ENCODE measurements around the gene NRG2.

NRG2 gene

DNA sequence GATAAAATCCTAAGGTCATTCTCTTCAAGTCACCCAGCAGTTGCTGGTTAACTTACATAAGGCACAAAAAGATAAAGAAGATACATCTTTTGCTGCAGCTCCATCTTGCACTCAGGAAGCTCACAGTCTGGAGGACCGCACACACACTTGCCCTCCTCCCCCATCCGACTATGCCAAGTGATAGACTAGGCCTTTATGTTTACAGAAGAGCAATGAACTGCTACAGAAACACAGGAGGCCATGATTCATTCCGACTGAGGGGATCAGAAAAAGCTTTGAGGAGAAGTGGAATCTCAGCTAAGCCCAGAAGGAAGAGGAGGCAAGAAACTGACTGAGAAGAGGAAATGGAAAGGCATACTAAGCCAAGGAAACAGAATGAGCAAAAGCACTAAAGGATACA, 17.4 kb downstream of the NRG2 start:
- TF ChIP-seq TAF1 (IDR thresholded peaks at IDR 0.05; ENCODE audit: borderline replicate concordance, insufficient read depth, low read length) (no peak), SIN3A (IDR thresholded peaks at IDR 0.05; ENCODE audit: borderline replicate concordance, insufficient read depth, low read length) (no peak), POLR2AphosphoS5 (IDR thresholded peaks at IDR 0.05; ENCODE audit: low read depth, low read length) (no peak), FOXP2 (optimal IDR thresholded peaks at IDR 0.05; ENCODE audit: borderline replicate concordance, extremely low read depth, extremely low read length, insufficient read depth) (no peak), REST (IDR thresholded peaks at IDR 0.05; ENCODE audit: insufficient read depth in 1 of 2, low read depth in 2 of 2, low read length in 2 of 2) (no peak)

DNA sequence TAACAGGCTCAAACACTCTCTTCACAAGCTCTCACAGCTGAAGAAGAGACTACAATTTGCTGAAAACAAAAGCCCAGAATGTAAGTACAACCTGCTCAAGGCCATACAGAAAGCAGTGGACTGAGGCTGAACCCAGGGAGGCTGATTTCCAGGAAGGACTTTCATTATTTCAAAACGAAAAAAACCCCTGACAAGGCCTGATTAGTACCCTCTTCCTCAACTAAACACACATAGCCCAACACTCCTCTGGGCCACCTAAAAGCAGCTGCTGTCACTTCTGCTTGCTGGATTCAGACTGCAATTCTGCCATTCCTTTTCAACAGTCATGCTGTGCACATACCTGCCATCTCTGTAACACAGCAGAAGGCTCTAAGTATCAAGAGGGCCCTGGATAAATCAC, 18.2 kb downstream of the NRG2 start:
- no peak for TF ChIP-seq POLR2AphosphoS5 (IDR thresholded peaks at IDR 0.05; ENCODE audit: low read depth, low read length)
- TF ChIP-seq FOXP2 (optimal IDR thresholded peaks at IDR 0.05; ENCODE audit: borderline replicate concordance, extremely low read depth, extremely low read length, insufficient read depth): no peak
- TF ChIP-seq REST (IDR thresholded peaks at IDR 0.05; ENCODE audit: insufficient read depth in 1 of 2, low read depth in 2 of 2, low read length in 2 of 2): no peak
- TF ChIP-seq SIN3A (IDR thresholded peaks at IDR 0.05; ENCODE audit: borderline replicate concordance, insufficient read depth, low read length): no peak
- TF ChIP-seq TAF1 (IDR thresholded peaks at IDR 0.05; ENCODE audit: borderline replicate concordance, insufficient read depth, low read length): no peak

DNA sequence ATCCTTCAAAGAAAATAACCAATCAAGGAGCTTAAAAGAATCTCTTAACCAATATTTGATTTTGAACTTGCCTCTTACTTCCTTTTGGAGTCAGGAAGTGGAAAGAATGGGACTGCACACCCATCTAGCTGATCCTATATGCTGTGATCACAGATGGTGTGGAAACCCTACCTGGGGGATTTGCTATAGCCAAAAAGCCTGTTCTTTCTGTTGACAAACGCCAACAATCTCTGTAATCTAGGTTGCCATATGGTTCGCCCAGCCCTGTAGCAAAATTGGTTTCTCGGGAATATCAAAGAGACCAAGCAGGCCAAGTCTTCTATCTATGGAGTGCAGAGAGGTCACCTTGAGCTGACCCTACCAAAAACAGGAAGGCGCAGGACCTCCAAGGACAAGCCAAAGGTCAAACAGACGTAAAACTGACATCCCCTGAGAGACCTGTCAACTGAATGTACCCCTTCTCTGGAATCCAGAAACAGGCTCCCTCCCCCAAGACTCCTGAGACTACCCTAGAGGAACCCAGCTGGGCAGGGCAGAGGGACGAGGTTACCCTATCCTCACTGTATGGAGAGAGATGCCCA, 19.4 kb downstream of the NRG2 start:
- no peak for TF ChIP-seq FOXP2 (optimal IDR thresholded peaks at IDR 0.05; ENCODE audit: borderline replicate concordance, extremely low read depth, extremely low read length, insufficient read depth)
- TF ChIP-seq POLR2AphosphoS5 (IDR thresholded peaks at IDR 0.05; ENCODE audit: low read depth, low read length): no peak
- TF ChIP-seq SIN3A (IDR thresholded peaks at IDR 0.05; ENCODE audit: borderline replicate concordance, insufficient read depth, low read length): no peak
- TF ChIP-seq REST (IDR thresholded peaks at IDR 0.05; ENCODE audit: insufficient read depth in 1 of 2, low read depth in 2 of 2, low read length in 2 of 2): no peak
- TF ChIP-seq TAF1 (IDR thresholded peaks at IDR 0.05; ENCODE audit: borderline replicate concordance, insufficient read depth, low read length): no peak

GRCh38 chr5:140020601-140021177, 22.4 kb downstream of the NRG2 start:
- TF ChIP-seq POLR2AphosphoS5 (IDR thresholded peaks at IDR 0.05; ENCODE audit: low read depth, low read length): no peak
- no peak for TF ChIP-seq FOXP2 (optimal IDR thresholded peaks at IDR 0.05; ENCODE audit: borderline replicate concordance, extremely low read depth, extremely low read length, insufficient read depth)
- TF ChIP-seq REST (IDR thresholded peaks at IDR 0.05; ENCODE audit: insufficient read depth in 1 of 2, low read depth in 2 of 2, low read length in 2 of 2): no peak
- no peak for TF ChIP-seq TAF1 (IDR thresholded peaks at IDR 0.05; ENCODE audit: borderline replicate concordance, insufficient read depth, low read length)
- TF ChIP-seq SIN3A (IDR thresholded peaks at IDR 0.05; ENCODE audit: borderline replicate concordance, insufficient read depth, low read length): no peak

All from PFSK-1 (cell line).